ENCODE results near the gene LMCD1. TPM values are rescaled to one million over a fixed set of nuclear protein-coding genes. Genes with fewer than 3 reads are reported as not detected.
A peak's percentile ranks its signal among the peaks of the same experiment; 100 is the strongest.

LMCD1 gene
- total RNA-seq, 1 donor from 2014 or later, result 174 TPM

- Histone ChIP-seq H3K4me1 (peaks cover 81% of the 10 kb centered on the region), H3K27ac (peak overlapping the region; percentile 40), H3K36me3 (peaks cover 5% of the 10 kb centered on the region), H3K27me3 (no peaks in the 10 kb centered on the region), H3K4me3 (no peak overlapping the region), H3K9me3 (no peaks in the 10 kb centered on the region)
- no peak for TF ChIP-seq CTCF (IDR thresholded peaks at IDR 0.05)
- ATAC-seq (no peak), DNase-seq (no peak)
- intact Hi-C loops (cut with DNase I), result no loop called here
These were observed 18.3 kb downstream of the LMCD1 start for GRCh38 chr3:8519774-8520448.

GRCh38 chr3:8520816-8521403, 19.3 kb downstream of the LMCD1 start:
- Histone ChIP-seq H3K27ac (peak overlapping the region; percentile 40), H3K27me3 (no peaks in the 10 kb centered on the region), H3K4me1 (peaks cover 76% of the 10 kb centered on the region), H3K9me3 (no peaks in the 10 kb centered on the region), H3K4me3 (no peak overlapping the region), H3K36me3 (peaks cover 5% of the 10 kb centered on the region)
- no peak for DNase-seq
- intact Hi-C loops (cut with DNase I), result no loop called here
- TF ChIP-seq CTCF (IDR thresholded peaks at IDR 0.05), result no peak
- no peak for ATAC-seq

GRCh38 chr3:8523041-8523440, 21.4 kb downstream of the LMCD1 start:
- TF ChIP-seq CTCF (IDR thresholded peaks at IDR 0.05), result no peak
- no peaks in the 10 kb centered on the region for H3K9me3 ChIP-seq
- DNase-seq, result no peak
- peaks cover 5% of the 10 kb centered on the region for H3K36me3 ChIP-seq
- no peak overlapping the region for H3K4me3 ChIP-seq
- intact Hi-C loops (cut with DNase I), result no loop called here
- no peaks in the 10 kb centered on the region for H3K27me3 ChIP-seq
- H3K4me1 ChIP-seq, result peaks cover 78% of the 10 kb centered on the region
- peak overlapping the region; percentile 0 for H3K27ac ChIP-seq
- ATAC-seq, result no peak

- no peak for TF ChIP-seq CTCF (IDR thresholded peaks at IDR 0.05)
- intact Hi-C loops (cut with DNase I), result no loop called here
- Histone ChIP-seq H3K36me3 (peaks cover 5% of the 10 kb centered on the region), H3K4me1 (peaks cover 79% of the 10 kb centered on the region), H3K4me3 (no peak overlapping the region), H3K27ac (no peak overlapping the region), H3K9me3 (no peaks in the 10 kb centered on the region), H3K27me3 (no peaks in the 10 kb centered on the region)
- no peak for DNase-seq
- ATAC-seq, result no peak
These were observed 22.6 kb downstream of the LMCD1 start for GRCh38 chr3:8524249-8524648.

- Histone ChIP-seq H3K4me1 (peaks cover 81% of the 10 kb centered on the region), H3K36me3 (peaks cover 5% of the 10 kb centered on the region)
These were observed 23.2 kb downstream of the LMCD1 start for GRCh38 chr3:8524656-8525399.

More at GRCh38 chr3:8524656-8525399, 23.2 kb downstream of the LMCD1 start:
- DNase-seq, result no peak
- Histone ChIP-seq H3K27me3 (no peaks in the 10 kb centered on the region), H3K9me3 (no peaks in the 10 kb centered on the region), H3K27ac (no peak overlapping the region), H3K4me3 (no peak overlapping the region)
- no peak for ATAC-seq
- intact Hi-C loops (cut with DNase I), result no loop called here
- no peak for TF ChIP-seq CTCF (IDR thresholded peaks at IDR 0.05)

Measured in upper lobe of right lung (tissue), 1 donor.